ENCODE measurements around the gene CHRM1. TPM values are rescaled to one million over a fixed set of nuclear protein-coding genes. Genes with fewer than 3 reads are reported as not detected.

CHRM1 gene
- total RNA-seq, 4 donors from 2014 or later, result 0.32 to 0.41 TPM; not detected in 2

Small RNA genes lying within 50 kb of the gene (small RNA-seq; reads per million reads assigned to genes)
- gene RN7SL259P, result 0 reads per million in 4 donors

Other genes with a start within 250 kb of the CHRM1 start
- 10 to 100 TPM in 3 of 4 donors, 1 to 10 TPM in 1; 6.4 to 26.2 (median 15.3) TPM for gene UQCC3, start 249.7 kb downstream of the CHRM1 start, total RNA-seq
- 10 to 100 TPM in 2 of 4 donors, 1 to 10 TPM in 2; 7.5 to 16.1 (median 10.1) TPM for gene LBHD1, start 249.1 kb downstream of the CHRM1 start, total RNA-seq
- 100 to 1,000 TPM; 129 to 219 (median 142) TPM for gene UBXN1, start 242.3 kb downstream of the CHRM1 start, total RNA-seq
- gene LRRN4CL, start 231.8 kb downstream of the CHRM1 start, total RNA-seq, result 10 to 100 TPM in 1 of 4 donors, 1 to 10 TPM in 3; 8.2 to 24.7 (median 9.0) TPM
- 100 to 1,000 TPM in 1 of 4 donors, 10 to 100 TPM in 3; 61.7 to 155 (median 75.7) TPM for gene BSCL2, start 213.9 kb downstream of the CHRM1 start, total RNA-seq
- under 1 TPM in 1 of 4 donors, not detected in 3; 0.64 TPM for gene GNG3, start 213.7 kb downstream of the CHRM1 start, total RNA-seq
- gene HNRNPUL2, start 193.9 kb downstream of the CHRM1 start, total RNA-seq, result 100 to 1,000 TPM in 1 of 4 donors, 10 to 100 TPM in 3; 21.8 to 116 (median 59.6) TPM
- gene TTC9C, start 192.9 kb downstream of the CHRM1 start, total RNA-seq, result 10 to 100 TPM in 3 of 4 donors, 1 to 10 TPM in 1; 6.7 to 27.0 (median 17.0) TPM
- gene ZBTB3, start 167.2 kb downstream of the CHRM1 start, total RNA-seq, result 10 to 100 TPM in 3 of 4 donors, 1 to 10 TPM in 1; 8.4 to 20.9 (median 14.0) TPM
- 10 to 100 TPM in 2 of 4 donors, 1 to 10 TPM in 2; 1.2 to 28.5 (median 14.1) TPM for gene POLR2G, start 159.8 kb downstream of the CHRM1 start, total RNA-seq
- gene TAF6L, start 150.0 kb downstream of the CHRM1 start, total RNA-seq, result 100 to 1,000 TPM in 1 of 4 donors, 10 to 100 TPM in 3; 18.9 to 234 (median 22.8) TPM
- gene TMEM179B, start 134.0 kb downstream of the CHRM1 start, total RNA-seq, result 100 to 1,000 TPM in 2 of 4 donors, 10 to 100 TPM in 2; 65.9 to 112 (median 89.8) TPM
- gene TMEM223, start 129.4 kb downstream of the CHRM1 start, total RNA-seq, result 10 to 100 TPM; 10.1 to 42.1 (median 29.6) TPM
- gene NXF1, start 115.9 kb downstream of the CHRM1 start, total RNA-seq, result 100 to 1,000 TPM in 1 of 4 donors, 10 to 100 TPM in 3; 38.2 to 134 (median 60.0) TPM
- gene STX5, start 89.3 kb downstream of the CHRM1 start, total RNA-seq, result 10 to 100 TPM; 15.3 to 62.5 (median 30.2) TPM
- gene TEX54, start 88.5 kb downstream of the CHRM1 start, total RNA-seq, result not detected
- gene WDR74, start 81.8 kb downstream of the CHRM1 start, total RNA-seq, result 10 to 100 TPM; 25.3 to 37.8 (median 27.6) TPM
- 100 to 1,000 TPM in 3 of 4 donors, 10 to 100 TPM in 1; 32.4 to 163 (median 129) TPM for gene SLC3A2, start 40.5 kb downstream of the CHRM1 start, total RNA-seq
- gene SLC22A6, start 63.6 kb upstream of the CHRM1 start, total RNA-seq, result not detected
- gene SLC22A8, start 94.5 kb upstream of the CHRM1 start, total RNA-seq, result not detected
- gene SLC22A24, start 222.9 kb upstream of the CHRM1 start, total RNA-seq, result not detected